HEK293 (cell line): ENCODE measurements around the gene CYREN.

Experiments
- CTCF ChIA-PET: fragments of 350-600 bp; formaldehyde crosslinking; extraction: SDS; loops from one replicate; lab custom pipeline; 2021; ENCODE audit warnings: antibody characterized with exemption; lab: Yijun Ruan, JAX
- POLR2A ChIA-PET: fragments of 300-600 bp; formaldehyde crosslinking; extraction: SDS; loops from one replicate; lab custom pipeline; 2020; ENCODE audit warnings: antibody characterized with exemption, inconsistent platforms; lab: Yijun Ruan, JAX
- H3K27ac ChIP-seq: fragments of 200-500 bp; sonication (Bioruptor generic); 2 replicates; pipeline ENCODE4 v1.5.1; 2014; ENCODE audit warnings: low read depth, low read length, control low read depth, inconsistent platforms; ENCODE audit errors: extremely low read depth
- H3K36me3 ChIP-seq, 2 experiments: fragments of 200-500 bp in 1 of 2; sonication (Bioruptor generic) in 1 of 2; 1 replicate in 1 of 2; 2 replicates in 1 of 2; pipeline ENCODE4 v1.5.1; 2014 to 2017; ENCODE audit warnings: inconsistent platforms in 2 of 2, low read length in 2 of 2; ENCODE audit not compliant: control insufficient read depth in 2 of 2, insufficient read depth in 1 of 2
- H3K4me1 ChIP-seq: fragments of 200-500 bp; sonication (Bioruptor generic); 2 replicates; pipeline ENCODE4 v1.5.1; 2014; ENCODE audit warnings: mild to moderate bottlenecking, low read length, inconsistent platforms; ENCODE audit not compliant: control insufficient read depth, insufficient read depth
- H3K4me3 ChIP-seq: 2 replicates; pipeline ENCODE4 v1.5.1; 2011; ENCODE audit warnings: low read depth, mild to moderate bottlenecking, control low read depth, low read length, moderate library complexity
- H3K9me3 ChIP-seq: fragments of 200-500 bp; sonication (Bioruptor generic); 2 replicates; pipeline ENCODE4 v1.5.1; 2014; ENCODE audit warnings: low read depth, low read length, inconsistent platforms; ENCODE audit not compliant: control insufficient read depth, insufficient read depth
- GLI4 ChIP-seq: fragments of 450-650 bp; formaldehyde crosslinking; IDR thresholded peaks from 2 replicates; pipeline ENCODE4 v1.5.1; 2016; ENCODE audit warnings: missing biosample characterization, missing genetic modification characterization
- TCF7L2 ChIP-seq: IDR thresholded peaks from 2 replicates; pipeline ENCODE4 v1.6.1; 2011; ENCODE audit warnings: low read depth, mild to moderate bottlenecking, inconsistent platforms, low read length, moderate library complexity, borderline replicate concordance
- YY2 ChIP-seq: fragments of 450-650 bp; formaldehyde crosslinking; IDR thresholded peaks from 2 replicates; pipeline ENCODE4 v1.5.1; 2016; ENCODE audit warnings: missing biosample characterization, missing genetic modification characterization
- ZBTB20 ChIP-seq: fragments of 450-650 bp; formaldehyde crosslinking; IDR thresholded peaks from 2 replicates; pipeline ENCODE4 v1.5.1; 2016; ENCODE audit warnings: missing biosample characterization, missing genetic modification characterization
- ZBTB8A ChIP-seq: fragments of 450-650 bp; formaldehyde crosslinking; IDR thresholded peaks from 2 replicates; pipeline ENCODE4 v1.5.1; 2016; ENCODE audit warnings: missing biosample characterization, missing genetic modification characterization
- ZNF121 ChIP-seq: fragments of 450-650 bp; formaldehyde crosslinking; IDR thresholded peaks from 2 replicates; pipeline ENCODE4 v1.5.1; 2016; ENCODE audit warnings: missing biosample characterization, missing genetic modification characterization
- ZNF16 ChIP-seq: fragments of 450-650 bp; formaldehyde crosslinking; IDR thresholded peaks from 2 replicates; pipeline ENCODE4 v1.5.1; 2016; ENCODE audit warnings: low read depth, missing biosample characterization, missing genetic modification characterization
- ZNF274 ChIP-seq, 2 experiments: fragments of 200-500 bp in 1 of 2; fragments of 450-650 bp in 1 of 2; sonication (Bioruptor generic) in 1 of 2; formaldehyde crosslinking in 1 of 2; IDR thresholded peaks; 2 replicates each; pipeline versions ENCODE4 v1.5.1 to v1.6.1; 2014 to 2016; ENCODE audit warnings: borderline replicate concordance in 1 of 2, inconsistent platforms in 1 of 2, low read length in 1 of 2, missing biosample characterization in 1 of 2, missing genetic modification characterization in 1 of 2
- ZNF394 ChIP-seq: fragments of 450-650 bp; formaldehyde crosslinking; IDR thresholded peaks from 2 replicates; pipeline ENCODE4 v1.5.1; 2016; ENCODE audit warnings: missing biosample characterization, missing genetic modification characterization, mild to moderate bottlenecking, moderate library complexity, borderline replicate concordance
- ZNF433 ChIP-seq: fragments of 450-650 bp; formaldehyde crosslinking; IDR thresholded peaks from 2 replicates; pipeline ENCODE4 v1.5.1; 2016; ENCODE audit warnings: missing biosample characterization, missing genetic modification characterization, low read depth
- ZNF521 ChIP-seq: fragments of 450-650 bp; formaldehyde crosslinking; IDR thresholded peaks from 2 replicates; pipeline ENCODE4 v1.5.1; 2017; ENCODE audit warnings: missing biosample characterization, mild to moderate bottlenecking, missing genetic modification characterization
- ZNF596 ChIP-seq: fragments of 450-650 bp; IDR thresholded peaks from 2 replicates; pipeline ENCODE4 v1.5.0; 2018; ENCODE audit warnings: missing biosample characterization, mild to moderate bottlenecking, missing genetic modification characterization, moderate library complexity
- ZNF623 ChIP-seq: fragments of 450-650 bp; formaldehyde crosslinking; IDR thresholded peaks from 2 replicates; pipeline ENCODE4 v1.5.1; 2016; ENCODE audit warnings: missing biosample characterization, missing genetic modification characterization
- ZNF664 ChIP-seq: fragments of 450-650 bp; formaldehyde crosslinking; IDR thresholded peaks from 2 replicates; pipeline ENCODE4 v1.5.1; 2016; ENCODE audit warnings: missing biosample characterization, missing genetic modification characterization
- TF ChIP-seq, protein P1 (sequence below): fragments of 450-650 bp; formaldehyde crosslinking; conservative IDR thresholded peaks from 2 replicates; pipeline ENCODE4 v1.5.1; 2016; ENCODE audit warnings: low read depth, missing biosample characterization, missing genetic modification characterization
- TF ChIP-seq, protein P2 (sequence below): fragments of 450-650 bp; formaldehyde crosslinking; IDR thresholded peaks from 2 replicates; pipeline ENCODE4 v1.5.1; 2017; ENCODE audit warnings: missing biosample characterization, missing genetic modification characterization
- TF ChIP-seq, protein P3 (sequence below): fragments of 450-650 bp; formaldehyde crosslinking; IDR thresholded peaks from 2 replicates; pipeline ENCODE4 v1.5.1; 2016; ENCODE audit warnings: missing biosample characterization, missing genetic modification characterization
- TF ChIP-seq, protein P4 (sequence below): fragments of 450-650 bp; formaldehyde crosslinking; IDR thresholded peaks from 2 replicates; pipeline ENCODE4 v1.5.1; 2016; ENCODE audit warnings: missing biosample characterization, missing genetic modification characterization, borderline replicate concordance
- TF ChIP-seq, protein P5 (sequence below): fragments of 450-650 bp; formaldehyde crosslinking; IDR thresholded peaks from 2 replicates; pipeline ENCODE4 v1.5.1; 2016; ENCODE audit warnings: missing biosample characterization, missing genetic modification characterization

The CYREN gene

DNA sequence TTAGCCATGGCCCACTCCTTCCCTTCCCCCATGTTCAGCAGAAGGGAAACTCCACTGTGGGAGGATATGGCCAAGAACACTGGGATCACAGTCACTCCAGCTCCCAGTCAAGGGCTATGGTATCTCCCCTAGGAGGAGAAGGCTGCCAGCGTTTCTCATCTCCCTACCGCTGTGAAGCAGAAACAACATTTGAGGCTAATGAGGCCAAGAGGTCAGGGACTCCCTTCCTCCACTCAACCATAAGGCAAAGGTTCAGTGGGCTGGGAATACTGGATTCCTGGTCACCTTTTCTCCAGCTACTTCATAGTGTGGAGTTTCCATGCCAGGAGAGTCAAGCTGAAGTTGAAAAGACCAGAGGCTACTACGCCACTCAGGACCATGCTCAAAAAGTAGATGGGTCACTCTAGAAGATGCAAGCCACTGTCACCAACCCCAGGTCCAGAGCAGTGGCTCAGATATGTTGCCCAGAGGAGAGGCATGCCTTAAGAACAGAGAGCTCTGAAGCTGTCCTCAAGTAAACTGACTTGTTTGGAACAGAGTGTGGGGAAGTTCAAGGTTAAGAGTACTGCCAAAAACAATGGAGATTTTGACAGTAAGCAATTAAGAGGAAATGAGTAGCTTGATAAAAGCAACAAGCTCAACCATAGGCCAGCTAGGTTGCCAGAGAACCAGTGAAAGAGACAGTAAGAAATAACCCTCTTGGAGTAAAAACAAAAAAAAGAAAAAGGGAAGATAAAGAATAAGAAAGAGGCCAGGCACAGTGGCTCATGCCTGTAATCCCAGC, 26.4 kb downstream of the CYREN start (continued):
- TF ChIP-seq, protein P1, sequence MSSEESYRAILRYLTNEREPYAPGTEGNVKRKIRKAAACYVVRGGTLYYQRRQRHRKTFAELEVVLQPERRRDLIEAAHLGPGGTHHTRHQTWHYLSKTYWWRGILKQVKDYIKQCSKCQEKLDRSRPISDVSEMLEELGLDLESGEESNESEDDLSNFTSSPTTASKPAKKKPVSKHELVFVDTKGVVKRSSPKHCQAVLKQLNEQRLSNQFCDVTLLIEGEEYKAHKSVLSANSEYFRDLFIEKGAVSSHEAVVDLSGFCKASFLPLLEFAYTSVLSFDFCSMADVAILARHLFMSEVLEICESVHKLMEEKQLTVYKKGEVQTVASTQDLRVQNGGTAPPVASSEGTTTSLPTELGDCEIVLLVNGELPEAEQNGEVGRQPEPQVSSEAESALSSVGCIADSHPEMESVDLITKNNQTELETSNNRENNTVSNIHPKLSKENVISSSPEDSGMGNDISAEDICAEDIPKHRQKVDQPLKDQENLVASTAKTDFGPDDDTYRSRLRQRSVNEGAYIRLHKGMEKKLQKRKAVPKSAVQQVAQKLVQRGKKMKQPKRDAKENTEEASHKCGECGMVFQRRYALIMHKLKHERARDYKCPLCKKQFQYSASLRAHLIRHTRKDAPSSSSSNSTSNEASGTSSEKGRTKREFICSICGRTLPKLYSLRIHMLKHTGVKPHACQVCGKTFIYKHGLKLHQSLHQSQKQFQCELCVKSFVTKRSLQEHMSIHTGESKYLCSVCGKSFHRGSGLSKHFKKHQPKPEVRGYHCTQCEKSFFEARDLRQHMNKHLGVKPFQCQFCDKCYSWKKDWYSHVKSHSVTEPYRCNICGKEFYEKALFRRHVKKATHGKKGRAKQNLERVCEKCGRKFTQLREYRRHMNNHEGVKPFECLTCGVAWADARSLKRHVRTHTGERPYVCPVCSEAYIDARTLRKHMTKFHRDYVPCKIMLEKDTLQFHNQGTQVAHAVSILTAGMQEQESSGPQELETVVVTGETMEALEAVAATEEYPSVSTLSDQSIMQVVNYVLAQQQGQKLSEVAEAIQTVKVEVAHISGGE (tag by site-specific recombination) = no peak
- TF ChIP-seq ZNF596 (tag by site-specific recombination) (no peak), ZNF623 (tag by site-specific recombination) (no peak), ZBTB8A (tag by site-specific recombination) (no peak), ZBTB20 (tag by site-specific recombination) (no peak), GLI4 (no peak), ZNF521 (tag by site-specific recombination) (no peak), ZNF394 (no peak), ZNF274 (IDR thresholded peaks at IDR 0.05; ENCODE audit: low read length) (no peak), ZNF274 (tag by site-specific recombination; IDR thresholded peaks at IDR 0.05; ENCODE audit: borderline replicate concordance) (no peak)
- TF ChIP-seq, protein P2, sequence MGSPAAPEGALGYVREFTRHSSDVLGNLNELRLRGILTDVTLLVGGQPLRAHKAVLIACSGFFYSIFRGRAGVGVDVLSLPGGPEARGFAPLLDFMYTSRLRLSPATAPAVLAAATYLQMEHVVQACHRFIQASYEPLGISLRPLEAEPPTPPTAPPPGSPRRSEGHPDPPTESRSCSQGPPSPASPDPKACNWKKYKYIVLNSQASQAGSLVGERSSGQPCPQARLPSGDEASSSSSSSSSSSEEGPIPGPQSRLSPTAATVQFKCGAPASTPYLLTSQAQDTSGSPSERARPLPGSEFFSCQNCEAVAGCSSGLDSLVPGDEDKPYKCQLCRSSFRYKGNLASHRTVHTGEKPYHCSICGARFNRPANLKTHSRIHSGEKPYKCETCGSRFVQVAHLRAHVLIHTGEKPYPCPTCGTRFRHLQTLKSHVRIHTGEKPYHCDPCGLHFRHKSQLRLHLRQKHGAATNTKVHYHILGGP (tag by site-specific recombination) = no peak

DNA sequence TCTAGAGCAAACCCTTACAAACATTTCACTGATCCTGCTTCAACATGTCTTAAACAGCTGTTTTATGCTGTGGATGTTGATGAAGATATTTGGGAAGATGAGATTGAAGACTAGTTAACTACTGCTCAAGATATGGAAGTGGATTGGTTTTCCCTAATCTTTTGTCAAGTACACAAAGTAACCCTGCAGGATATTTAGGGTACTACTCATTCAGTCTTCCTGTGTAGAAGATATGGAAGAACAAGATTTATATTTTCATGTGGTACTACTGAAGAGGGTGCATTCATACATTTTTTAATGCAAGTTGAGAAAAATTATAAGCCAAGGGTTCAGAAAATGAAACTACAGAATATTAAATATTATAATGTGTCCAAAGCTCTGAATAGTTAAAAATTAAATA, 40.9 kb downstream of the CYREN start:
- Histone ChIP-seq H3K4me1 (no peaks in the 10 kb centered on the region), H3K9me3 (no peaks in the 10 kb centered on the region), H3K4me3 (no peak overlapping the region), H3K27ac (no peak overlapping the region), H3K36me3 (no peaks in the 10 kb centered on the region)
- ChIA-PET CTCF (no interaction called here), POLR2A (no interaction called here)
- TF ChIP-seq TCF7L2 (no peak), ZNF433 (tag by site-specific recombination) (no peak), ZNF121 (tag by site-specific recombination) (no peak), ZNF274 (IDR thresholded peaks at IDR 0.05; ENCODE audit: low read length) (no peak), ZNF274 (tag by site-specific recombination; IDR thresholded peaks at IDR 0.05; ENCODE audit: borderline replicate concordance) (no peak), ZNF664 (tag by site-specific recombination) (no peak), ZNF394 (no peak), YY2 (tag by site-specific recombination) (no peak), ZNF16 (tag by site-specific recombination) (no peak)
- TF ChIP-seq, protein P3, sequence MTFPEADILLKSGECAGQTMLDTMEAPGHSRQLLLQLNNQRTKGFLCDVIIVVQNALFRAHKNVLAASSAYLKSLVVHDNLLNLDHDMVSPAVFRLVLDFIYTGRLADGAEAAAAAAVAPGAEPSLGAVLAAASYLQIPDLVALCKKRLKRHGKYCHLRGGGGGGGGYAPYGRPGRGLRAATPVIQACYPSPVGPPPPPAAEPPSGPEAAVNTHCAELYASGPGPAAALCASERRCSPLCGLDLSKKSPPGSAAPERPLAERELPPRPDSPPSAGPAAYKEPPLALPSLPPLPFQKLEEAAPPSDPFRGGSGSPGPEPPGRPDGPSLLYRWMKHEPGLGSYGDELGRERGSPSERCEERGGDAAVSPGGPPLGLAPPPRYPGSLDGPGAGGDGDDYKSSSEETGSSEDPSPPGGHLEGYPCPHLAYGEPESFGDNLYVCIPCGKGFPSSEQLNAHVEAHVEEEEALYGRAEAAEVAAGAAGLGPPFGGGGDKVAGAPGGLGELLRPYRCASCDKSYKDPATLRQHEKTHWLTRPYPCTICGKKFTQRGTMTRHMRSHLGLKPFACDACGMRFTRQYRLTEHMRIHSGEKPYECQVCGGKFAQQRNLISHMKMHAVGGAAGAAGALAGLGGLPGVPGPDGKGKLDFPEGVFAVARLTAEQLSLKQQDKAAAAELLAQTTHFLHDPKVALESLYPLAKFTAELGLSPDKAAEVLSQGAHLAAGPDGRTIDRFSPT = no peak
- TF ChIP-seq, protein P4, sequence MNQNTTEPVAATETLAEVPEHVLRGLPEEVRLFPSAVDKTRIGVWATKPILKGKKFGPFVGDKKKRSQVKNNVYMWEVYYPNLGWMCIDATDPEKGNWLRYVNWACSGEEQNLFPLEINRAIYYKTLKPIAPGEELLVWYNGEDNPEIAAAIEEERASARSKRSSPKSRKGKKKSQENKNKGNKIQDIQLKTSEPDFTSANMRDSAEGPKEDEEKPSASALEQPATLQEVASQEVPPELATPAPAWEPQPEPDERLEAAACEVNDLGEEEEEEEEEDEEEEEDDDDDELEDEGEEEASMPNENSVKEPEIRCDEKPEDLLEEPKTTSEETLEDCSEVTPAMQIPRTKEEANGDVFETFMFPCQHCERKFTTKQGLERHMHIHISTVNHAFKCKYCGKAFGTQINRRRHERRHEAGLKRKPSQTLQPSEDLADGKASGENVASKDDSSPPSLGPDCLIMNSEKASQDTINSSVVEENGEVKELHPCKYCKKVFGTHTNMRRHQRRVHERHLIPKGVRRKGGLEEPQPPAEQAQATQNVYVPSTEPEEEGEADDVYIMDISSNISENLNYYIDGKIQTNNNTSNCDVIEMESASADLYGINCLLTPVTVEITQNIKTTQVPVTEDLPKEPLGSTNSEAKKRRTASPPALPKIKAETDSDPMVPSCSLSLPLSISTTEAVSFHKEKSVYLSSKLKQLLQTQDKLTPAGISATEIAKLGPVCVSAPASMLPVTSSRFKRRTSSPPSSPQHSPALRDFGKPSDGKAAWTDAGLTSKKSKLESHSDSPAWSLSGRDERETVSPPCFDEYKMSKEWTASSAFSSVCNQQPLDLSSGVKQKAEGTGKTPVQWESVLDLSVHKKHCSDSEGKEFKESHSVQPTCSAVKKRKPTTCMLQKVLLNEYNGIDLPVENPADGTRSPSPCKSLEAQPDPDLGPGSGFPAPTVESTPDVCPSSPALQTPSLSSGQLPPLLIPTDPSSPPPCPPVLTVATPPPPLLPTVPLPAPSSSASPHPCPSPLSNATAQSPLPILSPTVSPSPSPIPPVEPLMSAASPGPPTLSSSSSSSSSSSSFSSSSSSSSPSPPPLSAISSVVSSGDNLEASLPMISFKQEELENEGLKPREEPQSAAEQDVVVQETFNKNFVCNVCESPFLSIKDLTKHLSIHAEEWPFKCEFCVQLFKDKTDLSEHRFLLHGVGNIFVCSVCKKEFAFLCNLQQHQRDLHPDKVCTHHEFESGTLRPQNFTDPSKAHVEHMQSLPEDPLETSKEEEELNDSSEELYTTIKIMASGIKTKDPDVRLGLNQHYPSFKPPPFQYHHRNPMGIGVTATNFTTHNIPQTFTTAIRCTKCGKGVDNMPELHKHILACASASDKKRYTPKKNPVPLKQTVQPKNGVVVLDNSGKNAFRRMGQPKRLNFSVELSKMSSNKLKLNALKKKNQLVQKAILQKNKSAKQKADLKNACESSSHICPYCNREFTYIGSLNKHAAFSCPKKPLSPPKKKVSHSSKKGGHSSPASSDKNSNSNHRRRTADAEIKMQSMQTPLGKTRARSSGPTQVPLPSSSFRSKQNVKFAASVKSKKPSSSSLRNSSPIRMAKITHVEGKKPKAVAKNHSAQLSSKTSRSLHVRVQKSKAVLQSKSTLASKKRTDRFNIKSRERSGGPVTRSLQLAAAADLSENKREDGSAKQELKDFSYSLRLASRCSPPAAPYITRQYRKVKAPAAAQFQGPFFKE (tag by site-specific recombination) = no peak
- TF ChIP-seq, protein P5, sequence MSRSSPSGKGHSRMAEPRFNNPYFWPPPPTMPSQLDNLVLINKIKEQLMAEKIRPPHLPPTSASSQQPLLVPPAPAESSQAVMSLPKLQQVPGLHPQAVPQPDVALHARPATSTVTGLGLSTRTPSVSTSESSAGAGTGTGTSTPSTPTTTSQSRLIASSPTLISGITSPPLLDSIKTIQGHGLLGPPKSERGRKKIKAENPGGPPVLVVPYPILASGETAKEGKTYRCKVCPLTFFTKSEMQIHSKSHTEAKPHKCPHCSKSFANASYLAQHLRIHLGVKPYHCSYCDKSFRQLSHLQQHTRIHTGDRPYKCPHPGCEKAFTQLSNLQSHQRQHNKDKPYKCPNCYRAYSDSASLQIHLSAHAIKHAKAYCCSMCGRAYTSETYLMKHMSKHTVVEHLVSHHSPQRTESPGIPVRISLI (tag by site-specific recombination) = no peak
